Fibroblast of pulmonary artery (primary cell): ENCODE results near the gene KCNAB2.

ENCODE experiments used
- DNase-seq: peaks from one replicate; pipeline ENCODE4 v3.0.0-alpha.2; 2010; ENCODE audit warnings: low read depth
- H3K4me3 ChIP-seq: replicated peaks from 2 replicates; pipeline ENCODE4 v1.5.1; 2011; ENCODE audit warnings: low read depth, mild to moderate bottlenecking, control low read depth, low read length, moderate library complexity
- TF ChIP-seq, protein P1 (sequence below): IDR thresholded peaks from 2 replicates; pipeline ENCODE4 v1.5.1; 2011; ENCODE audit warnings: mild to moderate bottlenecking, control low read depth, low read length, inconsistent platforms; ENCODE audit errors: missing control alignments

KCNAB2 gene

DNA sequence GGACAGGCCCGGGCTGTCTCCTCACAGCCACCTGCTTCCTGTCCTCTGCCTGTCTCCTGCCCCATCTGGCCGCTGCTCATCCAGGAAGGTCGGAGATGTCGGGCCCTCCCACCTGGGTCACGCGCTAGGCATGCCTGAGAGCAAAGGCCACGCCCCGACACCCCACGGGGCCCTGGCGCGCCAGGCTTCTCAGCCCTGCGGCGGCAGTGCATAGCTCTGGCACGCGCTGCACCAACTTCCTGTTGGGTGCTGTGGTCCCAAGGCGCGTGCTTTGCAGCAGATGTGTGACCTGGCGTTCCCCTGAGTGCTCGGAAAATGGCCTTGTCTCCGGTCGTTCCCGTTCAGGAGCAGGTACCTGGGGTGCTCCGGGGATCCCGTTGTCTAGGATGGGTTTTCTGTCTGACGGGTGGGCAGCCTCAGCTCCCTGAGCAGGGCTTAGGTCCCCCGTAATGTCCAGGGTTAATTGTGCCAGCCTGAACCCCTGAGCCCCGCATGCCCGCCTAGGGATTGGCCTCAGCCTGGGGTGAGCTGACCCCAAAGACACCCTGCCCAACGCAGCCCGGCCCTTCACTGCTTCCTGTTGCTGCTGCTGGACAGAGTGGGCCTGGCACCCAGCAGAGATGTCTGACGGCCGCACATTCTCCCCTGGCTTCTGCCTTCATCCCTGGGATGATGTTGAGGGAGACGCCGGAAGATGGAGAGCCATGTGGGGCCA, 19.4 kb upstream of the KCNAB2 start:
- TF ChIP-seq, protein P1, sequence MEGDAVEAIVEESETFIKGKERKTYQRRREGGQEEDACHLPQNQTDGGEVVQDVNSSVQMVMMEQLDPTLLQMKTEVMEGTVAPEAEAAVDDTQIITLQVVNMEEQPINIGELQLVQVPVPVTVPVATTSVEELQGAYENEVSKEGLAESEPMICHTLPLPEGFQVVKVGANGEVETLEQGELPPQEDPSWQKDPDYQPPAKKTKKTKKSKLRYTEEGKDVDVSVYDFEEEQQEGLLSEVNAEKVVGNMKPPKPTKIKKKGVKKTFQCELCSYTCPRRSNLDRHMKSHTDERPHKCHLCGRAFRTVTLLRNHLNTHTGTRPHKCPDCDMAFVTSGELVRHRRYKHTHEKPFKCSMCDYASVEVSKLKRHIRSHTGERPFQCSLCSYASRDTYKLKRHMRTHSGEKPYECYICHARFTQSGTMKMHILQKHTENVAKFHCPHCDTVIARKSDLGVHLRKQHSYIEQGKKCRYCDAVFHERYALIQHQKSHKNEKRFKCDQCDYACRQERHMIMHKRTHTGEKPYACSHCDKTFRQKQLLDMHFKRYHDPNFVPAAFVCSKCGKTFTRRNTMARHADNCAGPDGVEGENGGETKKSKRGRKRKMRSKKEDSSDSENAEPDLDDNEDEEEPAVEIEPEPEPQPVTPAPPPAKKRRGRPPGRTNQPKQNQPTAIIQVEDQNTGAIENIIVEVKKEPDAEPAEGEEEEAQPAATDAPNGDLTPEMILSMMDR = no peak
- H3K4me3 ChIP-seq = no peak overlapping the region
- DNase-seq = no peak

DNA sequence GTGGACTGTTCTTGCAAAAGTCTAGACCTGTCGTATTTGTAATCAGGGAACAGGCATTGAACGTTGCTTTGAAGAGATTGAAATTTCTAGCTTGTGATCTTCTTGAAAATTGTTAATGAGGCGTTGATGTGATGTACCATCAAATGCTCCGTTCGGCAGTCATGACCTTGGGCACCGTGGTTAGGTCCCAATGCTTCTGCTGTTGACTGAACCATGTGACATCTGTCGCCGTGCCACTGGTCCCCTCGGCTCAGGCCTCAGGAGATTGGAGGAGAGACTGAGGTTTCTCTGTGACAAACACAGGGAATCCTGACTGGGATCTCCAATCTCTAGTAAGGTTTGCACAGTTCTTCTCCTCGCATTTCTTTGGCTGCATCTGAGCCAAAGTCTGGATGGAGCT, 18.1 kb upstream of the KCNAB2 start:
- no peak for DNase-seq
- TF ChIP-seq, protein P1 = no peak
- no peak overlapping the region for H3K4me3 ChIP-seq

DNA sequence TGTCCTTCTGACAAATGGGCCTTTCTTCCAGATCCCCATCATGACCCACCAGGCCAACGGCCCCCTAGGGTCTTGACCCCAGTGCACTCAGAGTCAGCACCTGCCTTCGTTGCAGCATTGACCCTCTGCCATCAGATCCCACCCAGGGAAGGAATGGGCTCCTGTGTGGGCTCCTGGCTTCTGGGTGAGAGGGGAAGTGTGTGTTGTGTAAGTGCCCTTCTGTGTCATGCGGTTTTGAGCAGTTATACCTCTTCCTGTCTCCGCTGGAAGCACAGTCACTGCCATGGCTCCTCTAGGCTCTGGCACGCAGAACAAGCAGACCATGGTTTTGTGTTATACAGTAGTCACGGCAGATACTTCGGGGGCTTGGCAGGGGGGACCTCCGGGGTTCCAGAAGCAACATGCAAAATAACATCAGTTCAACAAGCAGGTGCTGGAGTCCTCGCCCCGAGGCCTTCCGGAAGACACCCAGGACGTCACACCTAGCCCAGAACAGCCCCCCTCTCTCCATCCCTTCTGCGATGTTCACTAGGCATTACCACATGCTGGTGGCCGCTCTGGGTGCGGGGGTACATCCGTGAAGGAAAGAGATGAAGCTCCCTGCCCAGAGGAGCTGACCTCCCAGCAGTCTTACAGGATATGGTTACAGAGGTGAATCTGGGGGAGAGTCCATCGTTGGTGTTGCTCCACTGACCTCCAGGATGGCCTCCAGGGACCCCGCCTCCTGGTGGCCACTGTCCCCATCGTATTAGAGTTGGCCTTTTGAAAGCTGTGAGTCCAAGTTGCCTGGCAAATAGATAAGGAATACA, 17.4 kb upstream of the KCNAB2 start:
- no peak for DNase-seq
- TF ChIP-seq, protein P1 = no peak
- no peak overlapping the region for H3K4me3 ChIP-seq

DNA sequence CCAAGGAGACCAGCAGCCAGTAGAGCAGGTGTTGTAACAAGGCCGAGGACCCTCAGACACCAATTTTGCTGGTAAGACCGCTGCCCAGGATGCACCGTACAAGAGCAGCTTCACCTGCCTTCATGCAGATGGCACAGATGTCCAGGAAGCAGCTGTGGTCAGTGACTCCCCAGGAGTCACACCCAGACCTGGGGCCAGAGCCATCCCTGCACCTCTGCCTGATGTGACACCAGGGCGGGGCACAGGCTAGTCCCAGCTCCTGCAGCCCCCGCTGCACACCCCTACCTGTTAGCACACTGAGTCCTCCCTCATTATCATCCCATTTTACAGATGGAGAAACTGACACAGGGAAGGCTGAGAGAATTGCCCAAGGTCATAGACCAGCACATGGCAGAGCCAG, 16.3 kb upstream of the KCNAB2 start:
- no peak overlapping the region for H3K4me3 ChIP-seq
- no peak for DNase-seq
- TF ChIP-seq, protein P1 = no peak

DNA sequence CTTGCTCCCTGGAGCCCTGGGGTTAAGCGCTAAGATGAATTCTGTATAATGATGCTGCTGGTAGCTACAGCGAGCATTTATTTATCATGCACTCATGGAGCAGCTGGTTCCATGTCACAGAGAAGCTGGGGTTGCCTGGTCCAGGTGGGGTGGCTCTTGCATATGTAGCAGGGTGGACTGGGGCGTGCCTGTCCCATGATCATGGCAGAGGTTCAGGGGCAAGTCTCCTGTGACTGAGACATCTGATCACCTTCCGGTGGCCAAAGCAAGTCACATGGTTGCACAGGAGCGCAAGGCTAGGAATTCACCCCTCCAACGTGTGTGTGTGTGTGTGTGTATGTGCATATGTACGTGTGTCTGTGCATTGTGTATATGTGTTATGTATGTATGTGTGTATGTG, 15.6 kb upstream of the KCNAB2 start:
- no peak overlapping the region for H3K4me3 ChIP-seq
- TF ChIP-seq, protein P1 = no peak
- no peak for DNase-seq

DNA sequence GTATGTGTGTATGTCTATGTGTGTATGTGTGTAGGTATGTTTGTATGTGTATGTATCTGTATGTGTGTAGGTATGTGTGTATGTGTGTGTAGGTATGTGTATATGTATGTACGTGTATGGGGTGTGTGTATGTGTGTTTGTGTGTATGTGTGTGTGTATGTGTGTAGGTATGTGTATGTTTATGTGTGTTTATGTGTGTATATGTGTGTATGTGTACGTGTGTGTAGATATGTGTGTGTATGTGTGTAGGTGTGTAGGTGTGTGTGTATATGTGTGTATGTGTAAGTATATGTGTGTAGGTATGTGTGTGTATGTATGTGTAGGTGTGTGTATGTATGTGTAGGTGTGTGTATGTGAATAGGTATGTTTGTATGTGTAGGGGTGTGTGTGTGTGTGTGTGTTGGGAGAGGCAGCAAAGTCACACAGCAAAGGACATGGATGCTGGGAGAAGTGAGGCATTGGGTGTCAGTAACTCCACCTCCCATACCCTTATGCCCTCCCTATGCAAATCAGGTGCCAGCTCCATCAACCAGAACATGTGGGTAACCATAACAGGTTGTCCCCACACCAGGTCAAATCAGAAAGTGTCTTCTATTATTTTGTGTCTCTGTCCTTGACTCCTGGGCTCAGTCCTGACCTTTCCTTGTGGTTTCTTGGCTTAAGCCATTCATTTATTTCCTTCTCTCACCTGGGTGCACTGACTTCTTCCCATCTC, 15.0 kb upstream of the KCNAB2 start:
- no peak overlapping the region for H3K4me3 ChIP-seq
- TF ChIP-seq, protein P1 = no peak
- no peak for DNase-seq
